K562 (cell line): ENCODE results near the gene EHD2. TPM values are rescaled to one million over a fixed set of nuclear protein-coding genes. Genes with fewer than 3 reads are reported as not detected.

ENCODE experiments used
- ATAC-seq: fragments of 200-7000 bp; cut with Tn5 transposase; 3 replicates; pipeline ENCODE4 v1.9.1; 2020; ENCODE audit warnings: moderate library complexity
- BruUV-seq: library from RNA; stranded (reverse); fragments of 400-500 nt; replicated peaks from 2 replicates; lab custom pipeline; 2021; lab: Mats Ljungman, UMichigan
- CTCF ChIA-PET: fragments of 300-600 bp; formaldehyde crosslinking; extraction: SDS; loops from one replicate; lab custom pipeline; 2021; ENCODE audit warnings: low intra/inter-chr PET ratio; lab: Yijun Ruan, JAX
- POLR2A ChIA-PET: fragments of 300-600, 350-650 bp; sonication (Branson Sonifier 250); formaldehyde crosslinking; extraction: SDS; loops from one replicate; lab custom pipeline; 2021; ENCODE audit warnings: antibody characterized with exemption, inconsistent platforms; lab: Yijun Ruan, JAX
- DNase-seq, 4 experiments: peaks; one replicate each; pipeline versions ENCODE4 v3.0.0 to v3.0.0-alpha.2; 2011 to 2018; ENCODE audit warnings: low spot score in 3 of 4, mixed read lengths in 3 of 4; ENCODE audit errors: extremely low read depth in 1 of 4
- FAIRE-seq: peaks from 2 replicates; lab custom pipeline; 2011; peaks lifted over from hg19 to GRCh38; lab: Jason Lieb, UNC
- H2AFZ ChIP-seq: 2 replicates; pipeline ENCODE4 v1.6.0; 2011; ENCODE audit warnings: low read depth, low read length, control low read depth, inconsistent platforms
- H3K27ac ChIP-seq: fragments of 200-600 bp; 3 replicates; pipeline ENCODE4 v1.8.0; 2011; ENCODE audit warnings: low read depth, mild to moderate bottlenecking, control low read depth, inconsistent platforms, low read length, moderate library complexity, mixed read lengths; ENCODE audit errors: extremely low read depth
- H3K27me3 ChIP-seq, 2 experiments: fragments of 300-600 bp in 1 of 2; 2 replicates in 1 of 2; 3 replicates in 1 of 2; pipeline versions ENCODE4 v1.6.0 to v1.8.0; 2011; ENCODE audit warnings: inconsistent platforms in 2 of 2, low read length in 2 of 2, mild to moderate bottlenecking in 1 of 2, mixed read lengths in 1 of 2, moderate library complexity in 1 of 2; ENCODE audit not compliant: control insufficient read depth in 2 of 2, insufficient read depth in 2 of 2
- H3K36me3 ChIP-seq: fragments of 300-600 bp; 3 replicates; pipeline ENCODE4 v1.8.0; 2011; ENCODE audit warnings: mild to moderate bottlenecking, low read length, inconsistent platforms; ENCODE audit not compliant: control insufficient read depth, insufficient read depth
- H3K4me1 ChIP-seq, 2 experiments: fragments of 200-600 bp in 1 of 2; replicated peaks in 1 of 2; 2 replicates in 1 of 2; 3 replicates in 1 of 2; pipeline versions ENCODE4 v1.5.1 to v1.8.0; 2011; ENCODE audit warnings: inconsistent platforms in 2 of 2, low read length in 2 of 2, mild to moderate bottlenecking in 1 of 2, mixed read lengths in 1 of 2, moderate library complexity in 1 of 2; ENCODE audit not compliant: control insufficient read depth in 2 of 2, insufficient read depth in 2 of 2
- H3K4me2 ChIP-seq: 2 replicates; pipeline ENCODE4 v1.6.1; 2011; ENCODE audit warnings: low read length, control low read depth, inconsistent platforms, mixed read lengths; ENCODE audit not compliant: insufficient read depth
- H3K4me3 ChIP-seq: fragments of 200-600 bp; sonication (generic), shearing (Covaris generic); 2 replicates; pipeline ENCODE4 v1.5.1; 2016; ENCODE audit warnings: control low read depth, inconsistent platforms
- H3K79me2 ChIP-seq: fragments of 200-600 bp; 3 replicates; pipeline ENCODE4 v1.8.0; 2011; ENCODE audit warnings: low read length, inconsistent platforms; ENCODE audit not compliant: control insufficient read depth, insufficient read depth
- H3K9ac ChIP-seq, 2 experiments: 2 replicates each; pipeline versions ENCODE4 v1.6.0 to v1.6.1; 2011; ENCODE audit warnings: low read depth in 2 of 2, low read length in 2 of 2, control low read depth in 1 of 2, inconsistent platforms in 1 of 2, mild to moderate bottlenecking in 1 of 2, mixed read lengths in 1 of 2; ENCODE audit not compliant: insufficient read depth in 1 of 2
- H3K9me1 ChIP-seq: one replicate; pipeline ENCODE4 v1.6.0; 2011; ENCODE audit warnings: inconsistent platforms, mild to moderate bottlenecking, low read length, moderate library complexity; ENCODE audit not compliant: control insufficient read depth, insufficient read depth
- H3K9me3 ChIP-seq: replicated peaks from 2 replicates; pipeline ENCODE4 v1.5.1; 2011; ENCODE audit warnings: low read depth, low read length, inconsistent platforms; ENCODE audit not compliant: control insufficient read depth, insufficient read depth
- H4K20me1 ChIP-seq: replicated peaks from 2 replicates; pipeline ENCODE4 v1.6.1; 2011; ENCODE audit warnings: low read length, inconsistent platforms, mixed read lengths; ENCODE audit not compliant: control insufficient read depth, insufficient read depth
- CTCF ChIP-seq, 3 experiments: IDR thresholded peaks in 2 of 3; conservative IDR thresholded peaks in 1 of 3; 2 replicates each; pipeline ENCODE4 v1.5.1; 2011 to 2012; ENCODE audit warnings: low read length in 3 of 3, mild to moderate bottlenecking in 3 of 3, control low read depth in 2 of 3, improper control_type of control experiment in 1 of 3, inconsistent platforms in 1 of 3, low read depth in 1 of 3, mixed read lengths in 1 of 3, moderate library complexity in 1 of 3; ENCODE audit not compliant: insufficient read depth in 2 of 3
- CTCFL ChIP-seq: IDR thresholded peaks from 2 replicates; pipeline ENCODE4 v1.6.1; 2011; ENCODE audit warnings: borderline replicate concordance, low read depth, mild to moderate bottlenecking, moderate library complexity, low read length; ENCODE audit not compliant: insufficient read depth, poor library complexity, severe bottlenecking
- GTF2F1 ChIP-seq: IDR thresholded peaks from 2 replicates; pipeline ENCODE4 v1.6.1; 2011; ENCODE audit warnings: low read depth, low read length, improper control_type of control experiment
- KDM1A ChIP-seq, 2 experiments: fragments of 450-650 bp; IDR thresholded peaks; 2 replicates each; pipeline ENCODE4 v1.6.1; 2016; ENCODE audit warnings: mild to moderate bottlenecking in 2 of 2
- MAZ ChIP-seq, 2 experiments: fragments of 450-650 bp in 1 of 2; sonication (generic) in 1 of 2; formaldehyde crosslinking; IDR thresholded peaks in 1 of 2; conservative IDR thresholded peaks in 1 of 2; 2 replicates each; pipeline versions ENCODE4 v1.4.0 to v1.5.0; 2020; ENCODE audit warnings: mild to moderate bottlenecking in 1 of 2, missing genetic modification reagents in 1 of 2
- RAD21 ChIP-seq, 2 experiments: fragments of 250-450 bp in 1 of 2; fragments of 450-650 bp in 1 of 2; sonication (Bioruptor Pico) in 1 of 2; formaldehyde crosslinking in 1 of 2; IDR thresholded peaks in 1 of 2; conservative IDR thresholded peaks in 1 of 2; 2 replicates each; pipeline versions ENCODE4 v1.4.0 to v1.8.0; 2020 to 2022; ENCODE audit warnings: mild to moderate bottlenecking in 2 of 2, moderate library complexity in 1 of 2
- SMC3 ChIP-seq: conservative IDR thresholded peaks from 2 replicates; pipeline ENCODE4 v1.6.1; 2011; ENCODE audit warnings: low read depth, low read length, improper control_type of control experiment; ENCODE audit not compliant: insufficient read depth
- TGIF2 ChIP-seq: sonication (generic); formaldehyde crosslinking; IDR thresholded peaks from 2 replicates; pipeline ENCODE4 v1.8.1; 2022; ENCODE audit warnings: mild to moderate bottlenecking, missing genetic modification reagents, moderate library complexity
- ZBTB7A ChIP-seq: IDR thresholded peaks from 2 replicates; pipeline ENCODE4 v1.6.1; 2011; ENCODE audit warnings: low read depth, mild to moderate bottlenecking, low read length, moderate library complexity, borderline replicate concordance; ENCODE audit not compliant: control insufficient read depth
- WGBS: fragments of 100-300 bp; shearing (Covaris generic); methylation state at CpG from one replicate; pipeline ENCODE4 v1.1.6; 2016; ENCODE audit warnings: low coverage, mixed read lengths; ENCODE audit not compliant: insufficient coverage; ENCODE audit errors: missing lambda C conversion rate; 5-methylcytosine and 5-hydroxymethylcytosine counted together
- in situ Hi-C: fragments of 300-500 bp; cut with MboI; formaldehyde crosslinking; loops from 4 replicates; pipeline ENCODE4 v1.15.0; 2018; ENCODE audit warnings: inconsistent platforms, mixed read lengths
- intact Hi-C: fragments of 100-400 bp; cut with micrococcal nuclease; formaldehyde crosslinking; loops from 2 replicates; pipeline ENCODE4 v1.14.2; 2022
- polyA plus RNA-seq, 8 experiments: library from polyadenylated mRNA; depleted of rRNA in 4 of 8; stranded (reverse) in 5 of 8; unstranded in 3 of 8; fragments of >200 nt; fragmentation: Nextera tagmentation in 2 of 8; fragmentation: Illumina TruSeq in 1 of 8; extraction: Ambion mirVana in 2 of 8; extraction: Trizol in 1 of 8; gene quantifications; 2 replicates each; pipeline versions ENCODE4 v1.2.1 to v1.2.3, GENCODE V29; 2011 to 2014; ENCODE audit warnings: inconsistent platforms in 1 of 8, missing spikeins in 1 of 8
- total RNA-seq, 7 experiments: library from RNA; depleted of rRNA in 6 of 7; stranded (reverse); fragments of >200 nt in 6 of 7; fragmentation: Illumina TruSeq in 2 of 7; extraction: Trizol in 2 of 7; gene quantifications; 2 replicates each; pipeline versions ENCODE4 v1.2.1 to v1.2.3, GENCODE V29; 2011 to 2021; ENCODE audit warnings: low replicate concordance in 1 of 7

EHD2 gene
- total and polyA plus RNA-seq, 9 of the 15 experiments (the other 6 are each of a cell fraction or from before 2014, with no cell fraction given): 1.7 to 32.2 (median 3.0) TPM

GRCh38 chr19:47790398-47790814, 77.2 kb downstream of the EHD2 start:
- no peak overlapping the region for H3K4me3 ChIP-seq
- DNase-seq (peak; percentile 85 to 88 (median 87)), FAIRE-seq (peak; percentile 42), ATAC-seq (peak; percentile 95)
- BruUV-seq: no TSS peak
- 9% methylated on average over 10 of the region's 10 CpGs for WGBS
- peaks cover 8% of the 10 kb centered on the region; the same call in 1 of the 3 replicates for H3K36me3 ChIP-seq
- ChIA-PET CTCF (interaction anchor here (0.8 to 1.4 kb wide), 2 partner anchors 24 to 77 kb away, joined by 3 to 9 read pairs; partner anchors contain the start of gene EHD2), POLR2A (no interaction called here)
- H3K9ac ChIP-seq: no peak overlapping the region; a peak in 1 of 4 replicates
- intact Hi-C loops (no loop called here), in situ Hi-C loops (no loop called here)
- H3K4me2 ChIP-seq: no peak overlapping the region
- peaks cover 8% of the 10 kb centered on the region; the same call in 1 of the 2 replicates for H3K9me3 ChIP-seq
- no peaks in the 10 kb centered on the region for H4K20me1 ChIP-seq
- H2AFZ ChIP-seq: no peak overlapping the region
- no peaks in the 10 kb centered on the region for H3K9me1 ChIP-seq
- no peaks in the 10 kb centered on the region for H3K27me3 ChIP-seq
- no peak overlapping the region for H3K27ac ChIP-seq
- no peaks in the 10 kb centered on the region for H3K79me2 ChIP-seq
- no peaks in the 10 kb centered on the region; a peak in 1 of 5 replicates for H3K4me1 ChIP-seq
- peak; percentile 49 for TF ChIP-seq SMC3
- TF ChIP-seq ZBTB7A: peak; percentile 59; the same call in 1 of the 2 replicates
- TF ChIP-seq KDM1A (IDR thresholded peaks at IDR 0.05): 0 out of 4 replicates have a peak, but pooled peaks of 1 of the 2 experiments have one; percentile 10
- 0 out of 4 replicates have a peak, but pooled peaks of 1 of the 2 experiments have one; percentile 35 for TF ChIP-seq RAD21 (CRISPR knock-in tag; conservative IDR thresholded peaks at IDR 0.05 in 1 of 2, IDR thresholded peaks at IDR 0.05 in 1 of 2)
- no peak for TF ChIP-seq TGIF2 (CRISPR knock-in tag)
- TF ChIP-seq CTCFL: peak; percentile 43
- TF ChIP-seq CTCF (IDR thresholded peaks at IDR 0.05 in 2 of 3, conservative IDR thresholded peaks at IDR 0.05 in 1 of 3; ENCODE audit: insufficient read depth in 2 of 3, low read depth in 1 of 3, low read length in 3 of 3): peak; percentile 80 to 94 (median 89)
- peak in 1 of 2 experiments; percentile 58; a peak in 2 of 4 replicates for TF ChIP-seq MAZ (CRISPR knock-in tag; conservative IDR thresholded peaks at IDR 0.05 in 1 of 2, IDR thresholded peaks at IDR 0.05 in 1 of 2)
- TF ChIP-seq GTF2F1: no peak
